GM19328 (cell line): ENCODE data around the gene CIAO2A.

Experiments used
- ATAC-seq: cut with Tn5 transposase; IDR thresholded peaks from one replicate; pipeline ENCODE4 v1.9.1; 2021; ENCODE audit warnings: mild to moderate bottlenecking, moderate library complexity; ENCODE audit not compliant: unreplicated experiment

Gene CIAO2A

DNA sequence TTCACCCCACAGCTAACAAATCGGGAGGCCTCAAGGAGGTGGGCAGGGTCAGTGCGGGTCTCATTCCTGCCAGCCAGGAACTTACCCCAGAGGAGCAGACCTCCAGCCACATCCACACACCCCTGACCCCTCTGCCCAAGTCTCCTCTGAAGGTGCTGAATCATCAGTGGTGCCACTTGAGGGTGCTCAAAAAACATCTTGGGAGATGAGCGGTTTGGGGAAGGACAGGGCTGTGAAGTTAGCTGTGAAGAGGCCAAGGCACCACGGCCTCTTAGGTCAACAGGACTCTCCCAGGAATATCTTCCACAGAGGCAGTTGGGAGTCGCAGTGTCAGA, 48.6 kb downstream of the CIAO2A start:
- no peak for ATAC-seq

DNA sequence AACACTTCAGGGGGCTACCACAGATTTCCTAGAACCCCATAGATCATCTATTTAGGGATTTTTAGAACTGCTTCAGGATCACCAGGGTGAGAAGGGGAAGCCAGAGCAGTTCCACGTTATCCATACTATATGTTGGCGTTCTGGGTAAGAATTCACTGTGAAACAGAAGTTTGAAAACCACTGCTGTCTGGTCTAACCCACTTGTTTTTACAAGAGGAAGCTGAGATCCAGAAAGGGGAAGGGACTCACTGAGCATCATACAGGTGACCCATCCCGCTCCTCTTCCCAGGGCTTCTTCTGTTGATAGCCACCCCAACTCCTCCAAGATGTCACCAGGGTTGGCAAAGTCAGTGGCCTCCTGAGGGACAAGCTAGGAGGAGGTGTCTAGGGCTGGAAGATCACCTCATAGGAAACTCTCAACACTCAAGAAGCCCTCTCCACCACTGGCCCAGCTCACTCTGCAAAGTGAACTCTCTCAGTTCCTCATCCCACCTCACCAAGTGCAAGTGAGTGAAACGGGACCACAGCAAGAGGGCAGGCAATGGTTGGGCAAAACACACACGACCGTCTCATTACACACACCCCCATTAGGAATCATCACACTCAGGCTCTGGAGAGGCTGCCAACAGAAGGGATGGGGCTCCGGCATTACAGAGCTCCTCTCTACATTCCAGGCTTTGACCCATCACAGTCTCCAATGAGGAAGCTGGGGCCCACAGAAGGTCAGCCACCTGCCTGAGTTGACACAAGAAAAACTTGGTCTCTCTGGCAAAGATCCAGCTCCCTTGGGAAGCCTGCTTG, 49.1 kb downstream of the CIAO2A start:
- peak; percentile 40 for ATAC-seq

DNA sequence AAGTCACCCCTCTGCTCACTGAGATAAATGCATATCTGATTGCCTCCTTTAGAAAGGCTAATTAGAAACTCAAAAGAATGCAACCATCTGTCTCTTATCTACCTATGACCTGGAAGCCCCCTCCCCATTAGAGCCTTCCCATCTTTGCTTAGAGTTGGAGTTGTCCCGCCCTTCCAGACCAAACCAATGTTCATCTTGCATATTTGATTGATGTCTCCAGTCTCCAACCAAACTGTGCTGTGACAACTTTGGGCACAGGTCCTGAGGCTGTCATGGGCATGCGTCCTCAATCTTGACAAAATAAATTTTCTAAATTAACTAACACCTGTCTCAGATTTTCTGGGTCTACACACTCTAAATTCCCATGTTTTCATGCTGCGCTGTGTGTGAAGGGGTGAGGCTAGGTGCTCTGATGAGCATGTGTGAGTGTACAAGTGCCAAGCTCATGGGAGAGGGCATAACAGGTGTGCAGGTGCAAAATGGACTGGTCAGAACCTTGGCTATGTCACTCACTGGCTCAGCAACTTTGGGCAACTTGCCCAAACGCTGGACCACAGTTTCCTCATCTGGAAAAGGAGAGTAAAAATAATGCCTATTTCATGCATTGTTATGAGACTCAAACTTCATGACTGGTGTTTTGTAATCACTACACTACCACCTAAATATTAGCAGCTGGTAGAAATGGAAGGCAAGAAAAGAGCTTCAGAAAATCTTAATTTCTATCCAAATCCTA, 54.6 kb downstream of the CIAO2A start:
- no peak for ATAC-seq

DNA sequence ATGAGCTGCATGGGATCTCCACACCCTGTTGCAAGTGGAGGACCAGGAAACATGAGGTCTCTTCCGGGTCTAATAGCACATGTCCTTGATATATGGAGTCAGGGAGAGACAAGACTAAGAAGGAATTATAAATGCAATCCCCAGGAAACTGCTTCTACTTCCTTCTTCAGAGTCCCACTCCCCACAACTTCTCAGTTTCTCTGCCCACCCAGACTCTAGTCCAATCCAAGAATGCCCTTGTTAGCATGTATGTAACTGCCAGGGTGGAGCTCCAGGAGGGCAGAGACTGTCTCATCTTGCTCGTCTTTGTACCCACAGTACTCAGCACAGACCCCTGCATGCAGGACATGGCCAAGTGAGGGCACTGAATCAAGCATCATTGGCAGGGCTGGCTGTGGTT, 55.7 kb downstream of the CIAO2A start:
- no peak for ATAC-seq

DNA sequence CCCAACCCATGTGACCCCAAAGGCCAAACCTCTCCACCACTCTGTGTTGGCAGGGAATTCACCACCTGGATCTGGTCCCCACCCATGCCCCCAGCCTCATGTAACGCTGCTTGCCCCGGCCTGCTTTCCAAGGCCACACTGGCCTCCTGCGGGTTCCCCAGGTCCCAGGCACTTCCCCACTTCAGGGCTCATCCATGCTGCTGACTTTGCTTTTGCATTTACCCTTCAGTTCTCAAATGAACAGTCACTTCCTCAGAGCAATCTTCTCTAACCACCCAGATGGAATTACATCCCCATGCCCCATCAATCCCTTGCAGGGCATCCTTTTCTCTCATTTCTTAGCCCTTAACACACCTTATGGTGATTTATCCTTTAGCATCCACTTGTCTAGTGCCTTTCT, 56.5 kb downstream of the CIAO2A start:
- ATAC-seq, result no peak

DNA sequence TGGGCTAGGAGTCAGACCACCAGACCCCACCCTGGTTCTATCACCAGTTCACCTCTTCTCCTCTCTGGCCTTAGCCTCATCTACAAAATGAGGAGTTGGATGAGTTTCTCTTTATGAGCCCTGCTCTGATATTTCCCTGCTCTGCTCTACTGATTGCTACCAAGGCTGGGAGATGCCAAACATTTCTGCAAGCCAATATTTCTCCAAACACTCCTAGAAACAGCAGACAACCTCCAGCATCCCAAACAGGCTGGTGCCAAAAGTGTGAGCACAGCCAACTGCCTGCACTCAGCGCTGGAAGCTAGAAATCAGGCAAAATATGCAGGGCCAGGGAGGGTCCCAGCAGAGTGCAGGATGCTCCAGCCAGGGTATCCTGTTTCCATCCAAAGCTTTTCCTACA, 58.1 kb downstream of the CIAO2A start:
- ATAC-seq, result no peak

DNA sequence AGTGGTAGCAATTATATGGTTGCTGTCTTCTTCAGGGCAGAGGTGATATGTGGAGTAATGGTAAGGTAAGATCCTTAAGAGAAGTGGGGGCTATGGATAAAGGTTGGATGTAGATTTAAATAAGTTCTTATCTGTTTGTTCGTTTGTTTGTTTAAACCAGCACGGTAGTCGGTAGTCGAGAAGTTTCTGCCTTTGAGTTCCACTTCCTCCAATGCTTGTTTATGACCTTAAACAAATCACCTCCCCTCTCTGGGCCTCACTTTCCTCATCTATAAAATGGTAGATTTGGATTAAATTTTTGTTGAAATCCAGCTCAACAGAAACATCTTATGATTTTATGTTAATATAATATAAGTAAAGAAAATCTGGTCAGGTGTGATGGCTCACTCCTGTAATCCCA, 59.1 kb downstream of the CIAO2A start:
- ATAC-seq, result no peak

DNA sequence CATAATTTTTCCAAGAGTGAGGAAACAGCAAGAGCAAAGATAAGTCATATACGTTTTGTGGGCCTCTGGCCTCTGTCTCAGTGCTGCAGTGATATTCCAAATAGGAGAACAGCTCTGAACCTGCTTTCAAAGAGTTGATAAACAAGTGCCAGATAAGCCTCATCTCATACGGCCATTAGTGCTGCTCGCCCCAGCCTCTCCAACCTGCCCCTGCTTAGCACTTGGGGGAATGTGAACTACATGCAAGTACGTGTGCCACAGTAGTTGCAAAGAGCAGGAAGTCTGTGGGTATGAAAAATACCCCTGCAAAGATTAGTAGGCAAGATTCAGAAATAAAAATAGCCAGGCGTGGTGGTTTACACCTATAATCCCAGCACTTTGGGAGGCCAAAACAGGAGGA, 61.3 kb downstream of the CIAO2A start:
- no peak for ATAC-seq

DNA sequence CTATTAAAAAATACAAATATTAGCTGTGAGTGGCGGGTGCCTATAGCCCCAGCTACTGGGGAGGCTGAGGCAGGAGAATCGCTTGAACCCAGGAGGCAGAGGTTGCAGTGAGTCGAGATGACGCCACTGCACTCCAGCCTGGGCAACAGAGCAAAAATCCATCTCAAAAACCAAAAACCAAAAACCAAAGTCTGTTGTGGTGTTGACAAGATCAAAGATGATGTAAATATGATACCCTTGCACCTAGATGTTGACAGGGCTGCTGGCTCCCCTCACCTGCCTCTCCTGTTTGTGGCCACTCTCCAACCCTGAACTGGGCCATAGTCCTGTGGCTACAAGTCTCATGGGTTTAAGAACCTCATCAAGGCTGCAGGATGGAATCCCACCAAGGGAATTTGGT, 63.5 kb downstream of the CIAO2A start:
- ATAC-seq, result no peak

DNA sequence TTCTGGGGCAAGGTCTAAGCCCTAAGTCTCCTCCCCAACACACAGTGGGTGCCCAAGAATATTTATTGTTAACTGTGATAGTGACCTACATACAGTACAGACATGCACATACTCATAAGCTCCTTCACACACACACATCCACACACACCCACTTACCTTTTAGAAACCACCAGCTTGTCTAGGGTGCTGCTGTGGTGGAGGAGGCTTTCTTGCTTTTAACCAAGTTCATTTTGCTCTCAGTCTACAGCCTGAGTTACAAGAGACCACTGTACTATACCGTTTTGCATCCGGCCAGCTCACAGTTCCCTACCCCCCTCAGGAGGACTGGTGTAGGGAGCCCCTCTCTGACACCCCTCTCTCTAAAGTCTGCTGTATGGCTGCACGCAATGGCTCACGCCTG, 64.0 kb downstream of the CIAO2A start:
- ATAC-seq, result no peak

DNA sequence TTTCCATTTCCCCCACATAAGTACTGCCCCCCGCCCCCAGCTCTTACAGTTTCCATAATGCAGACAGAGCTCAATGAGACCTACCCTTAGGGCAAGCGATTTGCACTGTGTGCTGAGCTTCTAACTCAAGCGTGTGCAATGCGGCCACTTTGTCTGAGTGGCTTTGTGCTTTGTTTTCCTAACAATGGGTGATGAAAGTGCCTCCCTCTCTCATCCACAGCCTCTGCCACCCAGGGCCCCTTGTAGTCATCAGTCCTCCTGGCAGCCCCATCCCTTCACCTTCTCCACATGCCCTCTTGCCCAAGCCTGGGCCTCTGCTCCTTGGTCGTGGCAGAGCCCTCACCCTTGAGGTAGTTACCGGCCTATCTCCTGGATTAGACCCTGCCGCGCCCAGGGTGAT, 64.5 kb downstream of the CIAO2A start:
- ATAC-seq, result no peak

DNA sequence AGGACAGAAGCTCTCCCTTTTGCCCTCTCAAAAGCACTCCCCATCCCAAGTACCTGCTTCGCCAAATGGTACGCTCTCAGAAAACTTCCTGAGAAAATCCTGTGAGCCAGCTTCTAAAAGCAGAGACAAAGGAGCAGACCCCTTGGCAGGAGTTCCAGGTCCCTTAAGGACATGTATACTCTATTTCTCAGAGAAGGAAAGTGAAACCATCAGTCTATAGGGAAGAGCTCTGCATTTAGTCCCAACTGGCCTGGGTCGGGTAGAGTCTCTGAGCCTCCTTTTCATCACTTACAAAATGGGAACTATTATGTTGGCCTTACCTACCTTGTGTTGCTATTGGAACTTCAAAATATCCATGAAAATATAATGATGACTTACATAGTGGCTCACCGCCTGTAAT, 67.0 kb downstream of the CIAO2A start:
- no peak for ATAC-seq

DNA sequence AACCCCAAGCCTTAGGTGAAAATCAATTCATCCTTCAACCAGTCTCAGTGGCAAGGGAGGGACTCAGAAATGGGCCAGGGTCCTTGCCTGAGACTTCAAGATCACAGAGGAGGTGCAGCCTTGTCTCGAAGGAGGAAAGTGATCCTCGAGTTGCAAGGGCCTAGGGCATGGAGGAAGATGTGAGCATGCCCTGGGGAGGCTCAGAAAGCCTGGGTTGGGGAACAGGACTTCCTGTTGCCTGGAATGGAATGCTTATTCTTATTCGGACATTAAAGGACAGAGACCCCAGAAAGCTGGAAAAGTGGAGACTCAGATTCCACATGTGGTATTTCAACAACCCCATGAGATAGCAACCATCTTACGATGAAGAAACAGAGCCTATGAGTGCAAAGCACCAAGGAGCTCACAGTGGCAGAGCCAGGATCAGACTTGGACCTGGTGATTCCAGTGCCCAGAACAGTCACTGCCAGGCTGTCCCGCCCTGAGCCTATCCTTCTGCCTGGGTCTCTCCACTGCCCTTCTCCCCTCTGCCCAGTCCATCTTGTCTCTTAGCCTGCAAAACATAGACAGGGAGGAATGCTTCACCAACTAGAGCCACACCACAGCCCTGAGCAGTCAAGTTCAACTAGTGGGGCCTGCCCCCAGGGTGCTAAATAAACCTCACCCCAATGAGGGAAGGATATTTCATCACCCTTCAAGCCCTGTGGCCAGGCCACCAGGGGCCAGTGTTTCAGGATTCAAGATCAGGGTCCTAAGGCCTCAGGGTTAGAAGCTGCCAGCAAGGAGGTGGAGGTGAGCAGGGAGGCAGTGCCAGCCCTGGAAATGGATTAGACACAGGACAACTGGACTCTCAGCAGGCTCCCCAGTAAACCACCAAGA, 69.2 kb downstream of the CIAO2A start:
- ATAC-seq, result no peak

DNA sequence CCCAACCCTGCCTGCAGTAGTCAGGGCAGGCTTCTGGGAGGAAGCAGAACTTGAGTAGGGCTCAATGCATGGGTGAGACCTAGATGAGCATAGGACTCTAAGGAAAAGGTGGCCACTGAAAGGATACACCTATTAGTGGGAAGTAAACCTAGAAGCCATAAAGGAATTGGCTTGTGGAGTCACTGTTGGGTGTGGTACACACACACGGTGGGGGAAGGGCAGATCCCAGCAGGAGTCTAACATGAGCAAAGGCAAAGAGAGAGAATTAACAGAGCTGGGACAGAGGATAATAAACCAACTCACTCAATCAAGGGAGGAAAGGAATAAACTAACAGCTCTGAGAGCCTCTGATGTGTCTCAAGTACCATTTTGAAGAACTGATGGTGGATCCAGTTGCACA, 70.4 kb downstream of the CIAO2A start:
- ATAC-seq, result no peak

DNA sequence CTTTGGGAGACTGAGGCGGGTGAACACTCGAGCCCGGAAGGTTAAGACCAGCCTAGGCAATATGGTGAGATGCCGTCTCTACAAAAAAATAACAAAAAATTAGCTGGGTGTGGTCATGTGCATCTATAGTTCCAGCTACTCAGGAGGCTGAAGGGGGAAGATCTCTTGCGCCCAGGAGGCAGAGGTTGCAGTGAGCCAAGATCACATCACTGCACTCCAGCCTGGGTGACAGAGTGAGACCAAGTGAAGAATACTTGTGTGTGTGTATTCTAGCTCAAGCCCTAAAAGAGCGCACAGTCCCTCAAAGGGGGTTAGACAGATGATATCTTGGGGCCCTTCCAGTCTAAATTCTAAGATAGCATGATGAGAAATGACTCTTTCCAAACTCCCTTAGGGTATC, 71.1 kb downstream of the CIAO2A start:
- no peak for ATAC-seq
